GM10266 (cell line): Measurements from ENCODE around the gene NPAS2.

Source experiments
- DNase-seq: peaks from one replicate; pipeline ENCODE4 v3.0.0; 2012; ENCODE audit errors: extremely low spot score
- CTCF ChIP-seq: IDR thresholded peaks from 2 replicates; pipeline ENCODE4 v1.5.1; 2012; ENCODE audit warnings: mild to moderate bottlenecking, low read depth; ENCODE audit not compliant: control insufficient read depth, insufficient read depth; ENCODE audit errors: missing control alignments

NPAS2 gene

GRCh38 chr2:100957996-100958653 is 138.2 kb downstream of the NPAS2 start:
- no peak for TF ChIP-seq CTCF
- DNase-seq: no peak

DNA sequence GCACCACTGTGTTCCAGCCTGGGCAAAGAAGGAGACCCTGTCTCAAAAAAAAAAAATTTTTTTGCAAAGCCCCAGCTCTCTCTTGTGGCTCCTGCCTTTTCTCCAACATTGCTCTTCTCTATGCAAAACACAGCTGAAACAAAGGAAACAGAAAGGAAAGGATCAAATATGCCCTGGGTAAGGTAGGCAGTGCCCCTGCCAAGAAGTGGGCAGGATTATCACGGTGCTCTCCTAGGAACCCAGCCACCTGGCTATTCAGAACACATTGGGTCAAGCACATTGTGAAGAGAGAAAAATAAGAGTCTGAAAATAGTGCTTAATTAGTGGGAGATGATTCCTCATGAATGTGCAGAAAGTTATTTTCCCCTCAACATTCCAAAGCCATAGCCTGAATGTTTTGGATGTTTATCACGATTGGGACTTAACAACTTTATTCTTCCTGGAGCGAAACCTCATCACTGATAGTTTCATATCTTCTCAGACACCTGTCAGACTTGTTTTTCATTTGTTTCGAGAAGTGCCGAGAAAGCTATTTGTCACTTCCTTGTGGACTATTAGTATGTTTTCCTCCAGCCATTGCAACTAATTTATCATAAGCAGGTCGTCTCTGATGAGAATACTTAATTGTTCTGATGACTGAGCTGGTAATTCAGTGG is 139.4 kb downstream of the NPAS2 start:
- no peak for TF ChIP-seq CTCF
- DNase-seq: no peak

DNA sequence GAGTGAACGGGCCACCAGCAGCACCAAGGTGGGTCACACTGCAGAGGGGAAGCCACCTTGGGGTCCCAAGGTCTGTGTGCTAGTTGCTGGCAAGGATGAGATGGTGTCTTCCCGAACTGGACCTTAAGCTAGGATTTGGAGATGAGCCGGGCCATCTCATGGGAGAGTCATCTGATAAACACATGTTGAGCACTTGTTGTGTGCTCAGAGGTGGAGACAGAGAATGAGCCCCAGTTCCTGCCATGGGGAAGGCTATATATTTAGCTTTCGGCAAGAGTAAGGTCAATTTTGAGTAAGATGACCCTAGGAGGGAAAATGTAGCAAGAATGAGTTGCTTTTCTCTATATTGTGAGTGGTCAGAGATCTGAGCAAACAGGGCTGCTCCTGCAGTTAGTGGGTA is 140.7 kb downstream of the NPAS2 start:
- no peak for TF ChIP-seq CTCF
- DNase-seq: no peak

- no peak for DNase-seq
- no peak for TF ChIP-seq CTCF
These were observed 142.6 kb downstream of the NPAS2 start for GRCh38 chr2:100962366-100963025.

DNA sequence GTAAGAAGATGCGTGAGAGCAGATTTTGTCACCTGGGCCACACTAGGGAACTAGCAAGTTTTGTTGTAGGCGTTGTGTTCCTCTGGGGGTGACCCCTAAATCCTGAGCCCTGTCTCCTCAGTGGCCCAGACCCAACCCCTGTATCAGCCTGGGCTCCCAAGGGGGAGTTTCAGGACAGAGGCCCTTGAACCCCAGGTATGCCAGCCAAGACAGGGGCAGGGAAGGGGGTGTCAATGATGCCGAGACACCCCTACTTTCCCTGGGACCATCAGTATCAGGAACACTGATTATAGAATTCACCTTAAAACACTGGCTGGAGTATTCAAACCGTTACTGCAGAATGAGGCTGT is 143.1 kb downstream of the NPAS2 start:
- no peak for TF ChIP-seq CTCF
- DNase-seq: no peak

DNA sequence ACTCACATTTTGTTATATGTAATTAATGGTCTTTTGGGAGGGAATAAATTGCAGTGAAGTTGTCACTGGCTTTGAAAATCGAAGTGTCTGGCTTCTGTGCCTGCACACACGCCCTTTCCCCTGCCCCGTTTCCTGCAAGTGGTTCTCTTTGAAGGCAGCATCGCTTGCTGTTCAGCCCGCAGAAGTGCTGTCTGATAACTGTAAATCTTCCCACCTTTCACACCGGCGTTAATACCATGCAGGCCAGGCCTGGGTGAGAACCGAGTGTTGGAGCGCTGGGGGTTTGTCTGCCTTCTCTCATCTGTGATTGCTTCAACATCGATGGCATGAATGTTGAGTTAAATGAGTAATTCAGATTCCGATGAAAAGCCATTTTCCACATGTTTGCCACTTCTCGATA is 144.3 kb downstream of the NPAS2 start:
- DNase-seq: no peak
- no peak for TF ChIP-seq CTCF

DNA sequence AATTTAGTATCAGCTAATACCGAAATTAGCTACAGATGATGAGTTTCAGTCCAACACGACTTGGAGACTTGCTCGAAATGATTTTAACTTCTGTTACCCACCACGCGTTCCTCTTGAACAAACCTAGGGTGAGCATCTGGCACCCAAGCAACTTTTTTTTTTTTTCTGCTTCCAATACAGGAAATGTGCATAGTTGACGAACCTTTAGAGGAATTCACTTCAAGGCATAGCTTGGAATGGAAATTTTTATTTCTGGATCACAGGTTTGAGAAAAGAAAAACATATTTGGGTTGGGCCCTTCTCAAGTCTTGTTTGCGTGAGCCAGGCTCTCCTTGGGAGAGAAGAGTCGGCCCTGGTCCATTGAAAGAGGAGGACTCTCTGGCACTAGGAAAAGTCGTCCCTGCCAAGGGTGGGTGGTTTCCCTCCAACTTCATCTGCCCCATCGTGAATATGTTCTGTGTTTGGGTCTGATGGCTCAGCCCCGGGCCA is 144.8 kb downstream of the NPAS2 start:
- DNase-seq: no peak

More for the DNA sequence above, 144.8 kb downstream of the NPAS2 start:
- no peak for TF ChIP-seq CTCF
